GM18870 (cell line): ENCODE results near the gene AFF1.

Experiments
- ATAC-seq: cut with Tn5 transposase; IDR thresholded peaks from one replicate; pipeline ENCODE4 v1.9.1; 2021; ENCODE audit warnings: moderate library complexity; ENCODE audit not compliant: unreplicated experiment

Gene AFF1

GRCh38 chr4:86950831-86951525, 16.2 kb downstream of the AFF1 start:
- no peak for ATAC-seq

GRCh38 chr4:86955888-86956451, 21.2 kb downstream of the AFF1 start:
- no peak for ATAC-seq

- peak; percentile 51 for ATAC-seq
These were observed 22.4 kb downstream of the AFF1 start for GRCh38 chr4:86957215-86957614.

- ATAC-seq: no peak
These were observed 25.0 kb downstream of the AFF1 start for GRCh38 chr4:86959588-86960500.

DNA sequence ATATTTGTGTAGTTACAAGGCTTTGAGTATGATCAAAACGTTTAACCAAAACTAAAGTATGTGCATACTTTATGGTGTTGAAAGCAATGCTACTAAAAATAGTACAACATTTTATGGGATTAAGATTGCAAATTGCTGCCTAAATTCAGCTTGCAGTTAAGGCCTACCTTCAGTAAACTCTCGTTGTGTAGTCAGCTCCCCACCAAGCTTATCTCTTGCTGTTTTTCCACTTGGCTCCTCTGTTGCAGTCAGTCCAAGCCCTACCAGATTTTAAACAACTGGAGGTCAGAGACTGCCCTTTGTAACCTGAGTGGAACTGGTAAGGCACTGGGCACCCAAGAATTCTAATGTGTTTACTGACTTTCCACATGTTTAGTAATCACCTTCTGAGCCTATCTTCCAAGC, 25.7 kb downstream of the AFF1 start:
- ATAC-seq: no peak

DNA sequence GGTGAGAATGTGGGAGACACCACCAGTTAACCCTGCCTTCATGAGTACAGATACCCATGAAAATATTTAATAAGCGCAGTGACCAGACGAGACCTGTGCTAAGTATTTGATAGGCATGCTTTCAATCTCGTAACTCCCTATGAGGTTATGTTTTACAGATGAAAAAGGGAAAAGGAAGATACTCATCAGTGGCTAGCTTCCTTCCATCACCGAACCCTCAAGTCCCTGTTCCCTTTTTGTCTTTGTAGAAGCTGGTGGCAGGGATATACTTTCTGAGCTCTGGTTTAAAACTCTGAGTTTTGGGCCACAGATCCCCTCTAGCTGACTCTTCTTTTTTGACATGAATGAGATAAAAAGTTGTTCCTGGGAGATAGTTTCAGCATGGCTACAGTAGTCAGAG, 26.3 kb downstream of the AFF1 start:
- ATAC-seq: peak; percentile 0

DNA sequence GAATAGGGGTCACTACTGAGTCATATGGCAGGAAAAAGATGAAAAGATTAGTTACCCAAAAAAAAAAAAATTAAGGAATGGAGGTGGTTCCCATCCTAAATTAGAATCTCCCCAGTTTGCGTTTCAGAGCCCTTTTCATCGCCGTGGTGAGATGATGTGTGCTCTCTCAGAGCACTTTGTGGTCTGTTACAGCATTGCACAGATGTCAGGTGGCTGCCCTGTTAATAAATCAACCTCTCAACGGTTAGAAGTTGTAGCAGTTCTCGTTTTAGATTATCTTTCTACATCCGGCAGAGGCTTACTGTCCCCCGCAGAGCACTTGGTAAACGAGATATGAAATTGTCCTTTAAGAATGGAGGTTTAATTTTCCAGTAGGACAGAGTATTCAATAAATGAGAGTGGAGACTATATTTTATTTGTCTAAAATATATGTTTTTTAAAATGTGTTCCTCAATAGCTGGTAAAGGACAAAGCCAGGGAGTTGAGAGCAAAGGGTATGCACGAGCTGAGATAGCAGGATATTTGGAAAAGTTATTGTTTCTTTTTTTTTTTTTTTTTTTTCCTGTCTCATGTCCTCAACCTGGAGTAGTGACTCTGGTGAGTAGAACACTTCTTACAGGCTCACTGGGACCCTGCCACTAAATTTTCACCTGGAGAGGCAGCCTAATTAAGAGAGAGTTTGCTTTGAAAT, 26.9 kb downstream of the AFF1 start:
- peak; percentile 88 for ATAC-seq

- no peak for ATAC-seq
These were observed 28.9 kb downstream of the AFF1 start for GRCh38 chr4:86963697-86964096.

GRCh38 chr4:86965019-86965976, 30.5 kb downstream of the AFF1 start:
- ATAC-seq: peak; percentile 51

DNA sequence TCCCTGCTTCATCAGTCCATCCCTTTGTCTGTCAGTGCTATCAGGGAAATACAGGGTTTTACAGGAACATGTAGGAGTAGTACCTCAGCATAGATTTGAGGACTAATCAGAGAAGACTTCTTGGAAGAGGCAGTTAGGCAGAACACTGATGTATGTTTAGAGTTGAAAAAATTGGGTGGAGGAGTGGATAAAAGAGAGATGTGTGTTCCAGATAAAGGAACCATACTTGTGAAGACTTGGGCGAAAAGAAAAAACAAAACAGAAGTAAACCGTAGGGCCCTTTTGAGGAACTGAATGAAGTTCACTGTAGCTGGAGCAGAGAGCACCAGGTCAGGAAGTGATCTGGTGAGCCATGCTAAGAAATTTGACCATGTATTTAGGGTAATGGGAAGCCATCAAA, 32.3 kb downstream of the AFF1 start:
- no peak for ATAC-seq

DNA sequence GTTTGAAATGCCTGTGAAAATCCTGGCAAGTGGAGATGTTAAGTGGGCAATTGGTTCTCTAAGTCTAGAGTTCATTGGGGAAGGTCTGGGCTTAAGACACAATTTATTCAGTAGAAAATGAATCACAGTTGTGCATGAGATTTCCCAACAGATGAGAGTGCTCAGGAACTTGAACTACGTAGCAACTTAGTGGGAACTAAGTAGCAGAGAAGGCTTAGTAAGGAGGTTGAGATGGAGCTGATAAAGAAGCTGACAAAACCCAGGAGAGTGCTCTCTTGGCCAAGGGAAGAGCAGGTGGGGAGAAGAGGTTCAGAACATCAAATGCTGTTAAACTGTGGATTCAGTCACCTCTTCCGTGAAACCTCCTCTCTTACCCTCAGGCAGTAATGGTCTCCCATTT, 33.0 kb downstream of the AFF1 start:
- ATAC-seq: no peak

DNA sequence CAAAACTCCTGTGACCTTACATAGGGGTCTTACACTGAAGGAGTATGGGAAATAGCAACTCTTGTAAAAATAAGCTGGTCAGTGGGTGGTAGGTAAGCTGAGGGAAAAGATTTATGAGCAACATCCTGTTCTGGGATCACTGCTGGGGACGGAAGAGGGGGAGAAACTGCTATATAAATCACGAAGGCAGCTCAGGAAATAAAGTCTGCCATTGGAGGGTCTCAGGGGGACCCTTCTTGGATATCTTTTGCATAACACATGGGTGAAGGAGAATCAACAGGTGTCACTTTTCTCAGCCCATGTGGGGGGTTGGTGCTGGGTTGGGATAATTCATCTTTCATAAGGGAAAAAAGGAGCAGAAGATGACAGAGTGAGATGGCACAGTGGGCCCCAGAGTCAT, 33.7 kb downstream of the AFF1 start:
- ATAC-seq: no peak

DNA sequence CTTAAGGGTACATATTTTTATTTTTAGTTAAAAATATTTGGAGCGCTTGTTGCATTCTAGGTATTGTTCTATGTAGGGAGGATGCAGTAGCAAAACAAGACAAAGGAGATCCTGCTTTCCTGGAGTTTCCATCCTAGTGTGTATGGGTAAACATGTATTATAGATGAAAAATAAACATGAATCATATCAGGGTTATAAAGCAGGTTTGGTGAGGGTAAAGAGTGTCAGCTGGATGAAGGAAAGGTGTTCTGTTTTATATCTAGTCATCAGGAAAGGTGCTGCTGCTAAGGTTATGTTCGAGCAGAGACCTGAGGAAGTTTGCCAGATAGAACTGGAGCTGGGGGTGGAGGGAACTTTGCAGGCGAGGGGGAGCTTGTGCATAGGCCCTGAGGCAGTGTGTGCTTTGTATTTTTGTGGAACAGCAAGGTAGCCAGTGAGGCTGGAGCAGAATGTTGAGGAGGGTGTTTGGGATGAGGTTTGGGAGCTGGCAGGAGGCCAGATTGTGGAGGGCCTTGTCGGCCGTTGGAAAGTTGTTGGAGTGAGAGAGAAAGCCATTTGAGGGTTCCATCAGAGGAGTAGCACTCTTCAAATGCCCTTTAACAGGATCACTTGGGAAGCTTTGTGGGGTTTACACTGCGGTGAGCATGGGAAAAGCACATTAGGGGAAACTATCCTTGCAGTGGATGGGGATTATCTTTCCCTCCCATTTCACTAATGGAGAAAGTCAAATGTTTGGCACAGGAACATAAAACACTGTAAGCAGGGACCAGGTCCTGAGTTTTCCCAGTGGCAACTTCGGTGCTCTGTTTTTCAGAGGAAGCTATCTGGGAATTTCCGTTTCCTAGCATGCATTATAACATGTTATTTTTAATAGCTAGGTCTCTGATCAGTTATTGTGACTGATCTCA, 35.9 kb downstream of the AFF1 start:
- no peak for ATAC-seq

GRCh38 chr4:86971355-86971683, 36.5 kb downstream of the AFF1 start:
- no peak for ATAC-seq

DNA sequence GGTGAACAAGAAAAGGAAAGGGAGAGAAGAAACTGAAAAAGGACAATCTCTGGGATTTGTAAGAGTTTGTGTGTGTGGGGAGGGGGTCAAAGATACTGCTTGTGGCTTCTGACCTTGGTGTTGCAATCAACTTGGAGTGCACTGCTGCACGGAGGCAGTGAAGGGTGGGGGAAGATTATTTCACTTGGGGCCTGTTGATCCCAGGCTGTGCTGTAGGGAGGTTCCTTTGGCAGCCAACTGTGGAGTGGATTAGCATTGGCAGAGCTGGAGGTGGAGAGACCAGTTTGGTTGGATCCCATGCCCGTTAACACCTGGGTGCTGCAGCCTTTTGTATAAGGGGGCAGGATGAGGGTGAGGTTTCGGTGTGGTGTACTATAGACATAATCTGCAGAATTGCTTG, 38.2 kb downstream of the AFF1 start:
- ATAC-seq: no peak

DNA sequence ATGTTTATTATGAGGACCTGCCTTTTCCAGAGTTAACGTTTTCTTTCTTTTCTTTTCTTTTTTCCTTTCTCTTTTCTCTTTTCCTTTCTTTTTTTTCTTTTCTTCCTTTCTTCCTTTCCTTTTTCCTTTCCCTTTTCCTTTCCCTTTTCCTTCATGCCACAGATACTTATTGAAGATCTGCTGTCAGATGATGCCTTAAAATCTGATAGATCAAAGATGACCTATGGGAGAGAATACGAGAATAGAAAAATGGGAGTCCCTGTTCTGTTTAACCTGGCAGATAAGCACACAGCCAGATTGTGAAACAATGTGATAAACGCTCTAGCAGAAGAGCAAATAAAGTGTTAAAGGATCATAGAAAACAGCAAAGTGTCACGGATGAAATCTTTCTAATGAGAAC, 38.9 kb downstream of the AFF1 start:
- no peak for ATAC-seq

DNA sequence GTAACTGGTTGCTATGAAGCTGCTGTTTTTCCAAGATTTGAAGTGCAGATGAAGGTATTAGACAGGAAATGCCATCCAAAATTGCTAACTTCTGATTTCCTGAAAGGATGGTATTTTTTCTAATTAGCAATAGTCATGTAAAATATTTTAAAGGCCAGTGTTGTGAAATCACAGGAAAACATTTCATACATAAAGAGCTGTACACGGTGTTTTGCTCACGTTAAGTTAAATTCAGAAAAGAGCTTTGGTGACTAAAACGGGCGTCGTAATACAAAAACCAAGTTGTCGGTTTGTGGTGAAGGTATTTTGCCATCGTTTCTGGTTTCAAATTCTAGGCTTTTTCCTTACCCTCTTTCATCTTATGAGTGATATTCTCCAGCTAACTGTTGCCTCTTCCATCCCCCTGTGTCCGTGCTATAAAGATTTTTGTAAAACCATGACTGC, 39.8 kb downstream of the AFF1 start:
- ATAC-seq: no peak

DNA sequence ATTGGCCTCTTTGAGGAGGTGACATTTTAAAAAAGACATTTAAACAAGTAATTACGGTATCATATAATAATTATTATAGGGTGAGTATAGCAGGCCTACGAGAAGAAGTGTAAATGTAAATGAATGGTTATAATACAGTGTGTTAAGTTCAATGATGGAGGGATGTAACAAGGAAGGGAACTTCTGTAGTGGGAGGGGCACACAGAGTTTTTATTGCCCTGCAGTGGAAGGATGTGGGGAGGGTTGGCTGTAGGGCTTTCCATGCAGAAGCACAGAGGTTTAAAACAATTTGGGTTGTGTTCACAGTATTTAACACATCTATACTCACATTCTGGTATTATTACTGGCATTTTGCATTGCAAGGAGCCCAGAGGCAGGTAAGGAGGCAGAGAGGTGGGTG, 41.1 kb downstream of the AFF1 start:
- ATAC-seq: no peak

DNA sequence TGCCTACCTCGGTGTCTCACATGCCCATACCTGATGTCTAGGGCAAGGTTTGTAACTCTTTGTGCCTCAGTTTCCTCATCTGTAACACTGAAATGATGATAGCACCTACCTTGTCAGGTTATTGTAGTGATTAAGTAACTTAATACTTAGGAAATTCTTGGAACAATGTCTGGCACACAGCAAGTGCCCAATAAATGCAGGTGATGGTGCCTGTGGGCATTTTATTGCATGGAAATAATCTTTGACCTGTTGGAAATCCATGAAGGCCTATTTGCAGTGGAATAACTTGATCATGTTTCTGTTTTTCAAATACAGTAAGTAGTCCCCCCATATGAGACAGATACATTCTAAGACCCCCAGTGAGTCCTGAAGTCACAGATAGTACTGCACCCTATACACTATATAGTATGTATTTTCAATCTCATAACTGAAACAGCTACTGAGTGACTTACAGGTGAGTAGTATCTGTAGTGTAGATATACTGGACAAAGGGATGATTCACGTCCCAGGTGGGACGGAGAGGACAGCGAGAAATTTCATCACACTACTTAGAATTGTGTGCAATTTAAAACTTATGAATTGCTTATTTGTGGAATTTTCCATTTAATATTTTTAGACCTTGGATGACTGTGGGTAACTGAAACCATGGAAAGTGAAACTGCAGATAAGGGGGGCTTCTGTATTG, 42.1 kb downstream of the AFF1 start:
- ATAC-seq: no peak
